Adipocyte (in vitro differentiated cells): ENCODE measurements around the gene UROC1.

ENCODE experiments used
- DNase-seq: peaks from one replicate; pipeline ENCODE4 v3.0.0-alpha.2; 2015; ENCODE audit warnings: low read depth
- H3K27me3 ChIP-seq: replicated peaks from 2 replicates; pipeline ENCODE4 v1.7.0; 2013; ENCODE audit warnings: mild to moderate bottlenecking, low read length, moderate library complexity; ENCODE audit not compliant: control insufficient read depth, insufficient read depth
- H3K36me3 ChIP-seq: 2 replicates; pipeline ENCODE4 v1.7.0; 2013; ENCODE audit warnings: low read length, mild to moderate bottlenecking, moderate library complexity; ENCODE audit not compliant: control insufficient read depth, insufficient read depth, severe bottlenecking
- H3K4me1 ChIP-seq: 2 replicates; pipeline ENCODE4 v1.7.0; 2013; ENCODE audit warnings: mild to moderate bottlenecking, low read length, moderate library complexity; ENCODE audit not compliant: control insufficient read depth, insufficient read depth
- H3K4me3 ChIP-seq: 2 replicates; pipeline ENCODE4 v1.7.0; 2013; ENCODE audit warnings: mild to moderate bottlenecking, low read length, moderate library complexity
- H3K9ac ChIP-seq: 2 replicates; pipeline ENCODE4 v1.7.0; 2013; ENCODE audit warnings: mild to moderate bottlenecking, low read length, moderate library complexity
- H3K9me3 ChIP-seq: 2 replicates; pipeline ENCODE4 v1.7.0; 2013; ENCODE audit warnings: mild to moderate bottlenecking, low read length, moderate library complexity; ENCODE audit not compliant: control insufficient read depth

UROC1 gene

DNA sequence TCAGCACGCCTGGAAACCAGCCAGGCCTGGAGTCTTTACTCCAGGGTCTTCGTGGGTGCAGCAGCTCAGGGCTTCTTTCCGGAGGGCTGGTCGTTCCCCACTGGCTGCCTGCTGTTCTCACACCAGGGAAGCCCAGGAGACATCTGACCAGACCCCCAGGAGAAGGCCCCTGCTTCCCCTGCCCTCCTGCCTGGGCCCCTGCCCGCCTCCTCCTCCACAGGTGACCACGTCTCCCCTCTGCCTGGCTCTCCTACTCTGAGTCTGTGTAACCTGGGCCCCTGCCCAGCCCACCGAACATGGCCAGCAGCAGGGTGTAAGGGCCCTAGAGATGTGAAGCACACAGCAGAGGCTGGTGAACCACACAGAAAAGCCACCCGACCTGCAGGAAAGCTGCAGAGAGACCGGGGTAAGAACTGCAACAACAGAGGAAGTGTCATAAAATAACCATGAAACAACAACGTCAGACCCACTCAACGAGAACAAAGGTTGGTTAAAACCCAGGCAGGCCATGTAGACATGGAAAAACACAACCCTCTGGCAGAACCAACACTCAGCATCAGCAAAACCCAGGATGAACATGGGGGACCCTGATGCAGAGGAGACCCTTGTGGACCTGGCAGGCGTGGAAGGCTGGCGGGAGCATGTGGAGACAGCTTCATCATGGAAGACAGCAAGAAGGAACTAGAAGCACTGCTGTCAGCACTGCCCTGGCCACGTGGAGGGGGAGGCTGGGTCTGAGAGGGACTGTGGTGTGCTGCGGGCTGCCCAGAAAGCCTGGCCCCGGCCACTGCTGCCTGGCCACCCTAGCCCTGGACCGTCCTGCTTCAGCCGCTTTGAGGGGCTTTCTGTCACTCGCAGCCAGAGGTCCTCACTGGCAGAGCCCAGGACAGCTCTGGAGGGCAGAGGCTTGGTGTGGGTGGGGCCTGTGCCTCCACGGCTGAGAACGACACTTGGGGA lies 20.4 kb downstream of the UROC1 start:
- Histone ChIP-seq H3K4me3 (no peak overlapping the region), H3K36me3 (no peaks in the 10 kb centered on the region), H3K4me1 (peaks cover 3% of the 10 kb centered on the region), H3K27me3 (peaks cover 17% of the 10 kb centered on the region), H3K9me3 (no peaks in the 10 kb centered on the region), H3K9ac (no peak overlapping the region)
- DNase-seq, result no peak

DNA sequence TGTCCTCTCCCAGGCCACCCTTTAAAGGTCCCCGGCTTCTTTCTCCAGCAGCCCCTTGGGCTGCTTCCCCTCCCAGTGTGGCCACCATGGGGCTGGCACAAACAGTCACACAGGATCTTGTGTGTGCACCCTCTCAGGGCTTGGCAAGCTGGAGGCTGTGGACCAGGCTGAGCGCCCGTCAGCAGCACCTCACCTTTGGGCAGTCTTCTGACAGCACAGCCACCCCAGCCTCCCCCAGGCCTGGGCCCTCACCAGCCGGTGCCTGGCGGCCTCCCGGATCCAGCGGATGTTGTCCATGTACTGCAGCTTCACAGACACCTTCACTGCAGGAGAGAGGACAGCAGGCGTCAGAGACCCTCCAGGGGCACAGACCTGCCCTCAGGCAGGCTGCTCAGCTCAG lies 21.8 kb downstream of the UROC1 start:
- no peaks in the 10 kb centered on the region for H3K36me3 ChIP-seq
- no peak overlapping the region for H3K4me3 ChIP-seq
- peaks cover 26% of the 10 kb centered on the region for H3K27me3 ChIP-seq
- H3K9me3 ChIP-seq, result no peaks in the 10 kb centered on the region
- no peak overlapping the region for H3K9ac ChIP-seq
- no peaks in the 10 kb centered on the region for H3K4me1 ChIP-seq
- no peak for DNase-seq

DNA sequence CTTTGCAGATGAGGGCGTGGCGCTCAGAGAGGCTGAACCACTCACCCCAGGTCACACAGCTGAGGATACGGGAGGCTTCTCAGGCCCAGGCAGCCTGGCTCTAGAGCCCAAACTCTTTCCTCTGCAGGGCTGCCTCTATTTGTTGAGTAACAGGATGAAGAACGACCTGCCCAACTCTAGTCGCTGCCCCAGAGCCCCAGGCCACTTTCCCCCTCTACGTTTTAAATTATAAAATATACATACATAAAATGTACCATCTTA lies 22.7 kb downstream of the UROC1 start:
- Histone ChIP-seq H3K9me3 (no peaks in the 10 kb centered on the region), H3K27me3 (peaks cover 27% of the 10 kb centered on the region)
- no peak for DNase-seq

GRCh38 chr3:126494204-126494969 lies 23.2 kb downstream of the UROC1 start:
- no peaks in the 10 kb centered on the region for H3K36me3 ChIP-seq
- no peaks in the 10 kb centered on the region for H3K9me3 ChIP-seq
- no peak overlapping the region for H3K4me3 ChIP-seq
- DNase-seq, result peak; percentile 20
- peaks cover 33% of the 10 kb centered on the region for H3K27me3 ChIP-seq
- no peaks in the 10 kb centered on the region for H3K4me1 ChIP-seq
- no peak overlapping the region for H3K9ac ChIP-seq

More for the DNA sequence above, 22.7 kb downstream of the UROC1 start:
- H3K4me3 ChIP-seq, result no peak overlapping the region
- H3K4me1 ChIP-seq, result no peaks in the 10 kb centered on the region
- no peaks in the 10 kb centered on the region for H3K36me3 ChIP-seq
- H3K9ac ChIP-seq, result no peak overlapping the region

DNA sequence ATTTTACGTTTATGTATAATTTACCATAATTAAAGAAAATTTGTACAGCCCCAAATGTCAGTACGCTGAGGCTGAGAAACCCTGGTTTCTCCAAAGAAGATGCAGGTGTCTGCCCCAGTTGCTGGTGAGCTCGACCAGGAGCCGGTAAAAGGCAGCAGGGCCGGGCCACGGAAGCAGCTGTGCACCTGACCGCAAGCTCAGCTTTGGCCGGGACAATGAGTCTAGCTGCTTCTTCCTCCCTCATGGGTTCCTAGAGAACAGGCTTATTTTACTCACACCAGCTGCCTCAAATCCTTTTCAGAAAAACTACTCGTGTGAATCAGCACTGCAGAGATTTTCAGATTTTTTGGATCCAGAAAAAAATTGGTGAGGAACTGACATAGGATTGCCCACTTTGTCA lies 23.8 kb downstream of the UROC1 start:
- peak; percentile 4 for DNase-seq
- Histone ChIP-seq H3K27me3 (peaks cover 39% of the 10 kb centered on the region), H3K9ac (no peak overlapping the region), H3K9me3 (no peaks in the 10 kb centered on the region), H3K4me3 (no peak overlapping the region), H3K36me3 (no peaks in the 10 kb centered on the region), H3K4me1 (no peaks in the 10 kb centered on the region)

- H3K9me3 ChIP-seq, result no peaks in the 10 kb centered on the region
- no peaks in the 10 kb centered on the region for H3K36me3 ChIP-seq
- H3K27me3 ChIP-seq, result peaks cover 46% of the 10 kb centered on the region
- H3K4me1 ChIP-seq, result no peaks in the 10 kb centered on the region
- H3K4me3 ChIP-seq, result no peak overlapping the region
- no peak overlapping the region for H3K9ac ChIP-seq
- DNase-seq, result no peak
Measured at GRCh38 chr3:126493051-126493450, 24.5 kb downstream of the UROC1 start.

- Histone ChIP-seq H3K9ac (no peak overlapping the region), H3K4me1 (no peaks in the 10 kb centered on the region), H3K36me3 (no peaks in the 10 kb centered on the region), H3K9me3 (no peaks in the 10 kb centered on the region), H3K4me3 (no peak overlapping the region), H3K27me3 (peaks cover 45% of the 10 kb centered on the region)
- DNase-seq, result no peak
Measured at GRCh38 chr3:126491221-126492013, 26.2 kb downstream of the UROC1 start.

- H3K36me3 ChIP-seq, result no peaks in the 10 kb centered on the region
- H3K4me3 ChIP-seq, result no peak overlapping the region
- H3K9me3 ChIP-seq, result no peaks in the 10 kb centered on the region
- no peak for DNase-seq
- no peaks in the 10 kb centered on the region for H3K4me1 ChIP-seq
- H3K9ac ChIP-seq, result no peak overlapping the region
- H3K27me3 ChIP-seq, result peaks cover 45% of the 10 kb centered on the region
Measured at GRCh38 chr3:126490619-126491018, 27.0 kb downstream of the UROC1 start.

GRCh38 chr3:126488886-126489569 lies 28.5 kb downstream of the UROC1 start:
- Histone ChIP-seq H3K4me1 (no peaks in the 10 kb centered on the region), H3K9me3 (no peaks in the 10 kb centered on the region), H3K9ac (no peak overlapping the region), H3K4me3 (no peak overlapping the region), H3K36me3 (no peaks in the 10 kb centered on the region), H3K27me3 (peaks cover 45% of the 10 kb centered on the region)
- DNase-seq, result no peak

- H3K4me1 ChIP-seq, result no peaks in the 10 kb centered on the region
- no peaks in the 10 kb centered on the region for H3K36me3 ChIP-seq
- no peaks in the 10 kb centered on the region for H3K9me3 ChIP-seq
- DNase-seq, result no peak
- no peak overlapping the region for H3K4me3 ChIP-seq
- H3K27me3 ChIP-seq, result peaks cover 48% of the 10 kb centered on the region
- no peak overlapping the region for H3K9ac ChIP-seq
Measured at GRCh38 chr3:126488185-126488584, 29.4 kb downstream of the UROC1 start.
